MM.1S (cell line): Measurements from ENCODE around the gene TIMM17B.

Source experiments
- DNase-seq: peaks from one replicate; pipeline ENCODE4 v3.0.0-alpha.2; 2015
- H2AFZ ChIP-seq: fragments of 300-600 bp; sonication (generic); 2 replicates; pipeline ENCODE4 v1.6.0; 2016; ENCODE audit warnings: antibody characterized with exemption, low read length
- H3F3A ChIP-seq: fragments of 300-600 bp; sonication (generic); 2 replicates; pipeline ENCODE4 v1.6.1; 2016; ENCODE audit warnings: mild to moderate bottlenecking, antibody characterized with exemption, low read length, moderate library complexity, mixed read lengths; ENCODE audit not compliant: insufficient read depth
- H3K27ac ChIP-seq: fragments of 300-600 bp; sonication (generic); 2 replicates; pipeline ENCODE4 v1.5.1; 2016; ENCODE audit warnings: mild to moderate bottlenecking, low read length
- H3K27me3 ChIP-seq: fragments of 300-600 bp; sonication (generic); replicated peaks from 2 replicates; pipeline ENCODE4 v1.6.0; 2016; ENCODE audit warnings: low read length; ENCODE audit not compliant: insufficient read depth
- H3K36me3 ChIP-seq: fragments of 300-600 bp; sonication (generic); replicated peaks from 2 replicates; pipeline ENCODE4 v1.6.1; 2016; ENCODE audit warnings: mild to moderate bottlenecking, low read length, mixed read lengths; ENCODE audit not compliant: insufficient read depth
- H3K4me1 ChIP-seq: fragments of 300-600 bp; sonication (generic); 2 replicates; pipeline ENCODE4 v1.6.1; 2016; ENCODE audit warnings: low read length, mixed read lengths
- H3K4me2 ChIP-seq: fragments of 300-600 bp; sonication (generic); 2 replicates; pipeline ENCODE4 v1.6.0; 2016; ENCODE audit warnings: low read depth, low read length
- H3K4me3 ChIP-seq: fragments of 300-600 bp; sonication (generic); 2 replicates; pipeline ENCODE4 v1.5.1; 2016; ENCODE audit warnings: low read length, mixed read lengths
- H3K79me2 ChIP-seq: fragments of 300-600 bp; sonication (generic); 2 replicates; pipeline ENCODE4 v1.6.1; 2016; ENCODE audit warnings: mixed run types, low read length, mixed read lengths
- H3K9ac ChIP-seq: fragments of 300-600 bp; sonication (generic); 2 replicates; pipeline ENCODE4 v1.6.1; 2016; ENCODE audit warnings: low read length, mixed read lengths
- H3K9me2 ChIP-seq: fragments of 300-600 bp; sonication (generic); replicated peaks from 2 replicates; pipeline ENCODE4 v1.6.1; 2016; ENCODE audit warnings: mild to moderate bottlenecking, low read length, mixed read lengths; ENCODE audit not compliant: insufficient read depth
- H3K9me3 ChIP-seq: fragments of 300-600 bp; sonication (generic); replicated peaks from 2 replicates; pipeline ENCODE4 v1.6.1; 2016; ENCODE audit warnings: mild to moderate bottlenecking, low read length, mixed read lengths; ENCODE audit not compliant: insufficient read depth
- H4K20me1 ChIP-seq: fragments of 300-600 bp; sonication (generic); 2 replicates; pipeline ENCODE4 v1.6.1; 2016; ENCODE audit warnings: mild to moderate bottlenecking, low read length, moderate library complexity, mixed read lengths; ENCODE audit not compliant: insufficient read depth
- EZH2 ChIP-seq: fragments of 300-600 bp; sonication (generic); optimal IDR thresholded peaks from 2 replicates; pipeline ENCODE3; 2017; ENCODE audit warnings: low read depth, mild to moderate bottlenecking, antibody characterized with exemption, low read length, mixed read lengths
- EZH2phosphoT487 ChIP-seq: fragments of 300-600 bp; sonication (generic); IDR thresholded peaks from 2 replicates; pipeline ENCODE4 v1.6.1; 2018; ENCODE audit warnings: antibody characterized with exemption, low read length
- TF ChIP-seq, protein P1 (sequence below): fragments of 300-600 bp; sonication (generic); IDR thresholded peaks from 2 replicates; pipeline ENCODE4 v1.5.1; 2016; ENCODE audit warnings: antibody characterized with exemption, low read length, mixed read lengths

The TIMM17B gene

GRCh38 chrX:48909703-48910294, 12.2 kb upstream of the TIMM17B start:
- DNase-seq = no peak
- H3K9ac ChIP-seq = no peak overlapping the region
- H3K36me3 ChIP-seq = 0 out of 2 replicates have a peak, but pooled peaks cover 8% of the 10 kb centered on the region
- no peak for TF ChIP-seq EZH2phosphoT487
- TF ChIP-seq EZH2 = no peak
- TF ChIP-seq, protein P1, sequence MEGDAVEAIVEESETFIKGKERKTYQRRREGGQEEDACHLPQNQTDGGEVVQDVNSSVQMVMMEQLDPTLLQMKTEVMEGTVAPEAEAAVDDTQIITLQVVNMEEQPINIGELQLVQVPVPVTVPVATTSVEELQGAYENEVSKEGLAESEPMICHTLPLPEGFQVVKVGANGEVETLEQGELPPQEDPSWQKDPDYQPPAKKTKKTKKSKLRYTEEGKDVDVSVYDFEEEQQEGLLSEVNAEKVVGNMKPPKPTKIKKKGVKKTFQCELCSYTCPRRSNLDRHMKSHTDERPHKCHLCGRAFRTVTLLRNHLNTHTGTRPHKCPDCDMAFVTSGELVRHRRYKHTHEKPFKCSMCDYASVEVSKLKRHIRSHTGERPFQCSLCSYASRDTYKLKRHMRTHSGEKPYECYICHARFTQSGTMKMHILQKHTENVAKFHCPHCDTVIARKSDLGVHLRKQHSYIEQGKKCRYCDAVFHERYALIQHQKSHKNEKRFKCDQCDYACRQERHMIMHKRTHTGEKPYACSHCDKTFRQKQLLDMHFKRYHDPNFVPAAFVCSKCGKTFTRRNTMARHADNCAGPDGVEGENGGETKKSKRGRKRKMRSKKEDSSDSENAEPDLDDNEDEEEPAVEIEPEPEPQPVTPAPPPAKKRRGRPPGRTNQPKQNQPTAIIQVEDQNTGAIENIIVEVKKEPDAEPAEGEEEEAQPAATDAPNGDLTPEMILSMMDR = no peak
- peaks cover 14% of the 10 kb centered on the region for H3K79me2 ChIP-seq
- H3K4me1 ChIP-seq = 0 out of 2 replicates have a peak, but pooled peaks cover 3% of the 10 kb centered on the region
- no peak overlapping the region for H3K27ac ChIP-seq
- H3K9me2 ChIP-seq = no peaks in the 10 kb centered on the region
- H4K20me1 ChIP-seq = peaks cover 8% of the 10 kb centered on the region; the same call in 1 of the 2 replicates
- no peak overlapping the region for H2AFZ ChIP-seq
- peaks cover 38% of the 10 kb centered on the region for H3F3A ChIP-seq
- H3K9me3 ChIP-seq = no peaks in the 10 kb centered on the region
- H3K27me3 ChIP-seq = no peaks in the 10 kb centered on the region
- H3K4me2 ChIP-seq = no peak overlapping the region
- H3K4me3 ChIP-seq = no peak overlapping the region

DNA sequence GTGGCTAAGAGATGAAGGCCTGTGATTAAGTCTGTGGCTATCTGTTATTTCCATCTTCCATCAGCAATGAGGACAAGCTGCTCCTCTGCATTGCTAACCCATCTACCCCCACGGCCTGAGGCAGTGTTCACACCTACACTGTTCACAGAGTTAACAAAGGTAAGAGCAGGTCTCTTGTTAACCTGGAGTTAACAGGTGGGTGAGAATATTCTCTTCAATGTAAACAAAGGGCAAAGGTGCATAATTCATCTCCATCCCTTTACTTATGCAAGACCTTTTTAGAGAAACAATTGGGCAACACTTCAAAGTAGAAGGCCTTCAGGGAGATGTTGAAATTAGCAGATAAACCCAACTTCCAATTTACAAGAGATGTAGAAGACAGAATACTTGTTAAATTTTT, 11.0 kb upstream of the TIMM17B start:
- H2AFZ ChIP-seq = no peak overlapping the region
- peaks cover 2% of the 10 kb centered on the region for H3K79me2 ChIP-seq
- H3K27me3 ChIP-seq = no peaks in the 10 kb centered on the region
- no peak overlapping the region for H3K9ac ChIP-seq
- H3F3A ChIP-seq = peaks cover 26% of the 10 kb centered on the region
- DNase-seq = no peak
- H3K36me3 ChIP-seq = 0 out of 2 replicates have a peak, but pooled peaks cover 2% of the 10 kb centered on the region
- H3K4me3 ChIP-seq = no peak overlapping the region
- no peaks in the 10 kb centered on the region for H3K4me1 ChIP-seq
- H3K4me2 ChIP-seq = no peak overlapping the region
- no peak overlapping the region for H3K27ac ChIP-seq
- no peaks in the 10 kb centered on the region for H3K9me2 ChIP-seq
- TF ChIP-seq EZH2 (no peak), EZH2phosphoT487 (no peak)
- TF ChIP-seq, protein P1 = no peak
- no peaks in the 10 kb centered on the region for H4K20me1 ChIP-seq
- H3K9me3 ChIP-seq = no peaks in the 10 kb centered on the region

DNA sequence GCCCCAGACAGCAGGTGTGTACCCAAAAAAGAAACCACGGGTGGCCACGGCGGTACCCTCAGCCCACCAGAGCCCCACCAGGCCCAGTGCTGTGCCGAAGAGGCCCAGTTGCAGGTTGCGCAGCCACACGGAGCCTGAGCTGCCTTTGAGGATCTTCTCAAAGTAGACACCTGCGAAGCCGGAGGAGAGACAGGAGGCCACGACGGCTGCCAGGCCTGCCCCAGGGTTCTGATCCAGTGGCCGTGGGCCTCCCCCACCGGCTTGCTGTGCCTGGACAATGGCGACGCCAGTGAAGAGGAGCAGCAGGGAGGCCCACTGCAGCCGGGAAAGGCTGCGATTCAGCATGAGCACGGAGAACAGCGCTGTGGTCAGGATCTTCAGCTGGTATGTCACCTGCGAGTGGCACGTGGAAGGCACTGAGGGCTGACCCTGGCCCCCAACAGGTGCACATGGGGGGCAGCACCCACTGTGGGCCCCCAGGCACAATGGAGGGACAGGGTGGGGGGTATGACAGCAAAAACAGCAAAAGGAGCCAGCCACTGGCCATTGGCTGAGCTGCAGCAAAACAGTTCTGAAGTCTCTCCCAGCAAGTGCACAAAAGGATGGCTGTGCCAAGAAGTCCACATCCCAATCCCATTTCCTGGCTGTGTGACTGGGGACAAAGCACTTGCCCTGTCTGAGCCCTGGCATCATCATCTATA, 7.7 kb upstream of the TIMM17B start:
- H3K27ac ChIP-seq = no peak overlapping the region
- no peaks in the 10 kb centered on the region for H3K9me3 ChIP-seq
- H2AFZ ChIP-seq = no peak overlapping the region
- no peak overlapping the region for H3K9ac ChIP-seq
- no peak overlapping the region for H3K4me2 ChIP-seq
- no peak for DNase-seq
- TF ChIP-seq EZH2 (no peak), EZH2phosphoT487 (no peak)
- TF ChIP-seq, protein P1 = no peak
- no peaks in the 10 kb centered on the region for H3K9me2 ChIP-seq
- H3K36me3 ChIP-seq = no peaks in the 10 kb centered on the region
- H3K79me2 ChIP-seq = peaks cover 9% of the 10 kb centered on the region
- no peaks in the 10 kb centered on the region for H3K27me3 ChIP-seq
- H3F3A ChIP-seq = no peaks in the 10 kb centered on the region
- H3K4me3 ChIP-seq = no peak overlapping the region
- no peaks in the 10 kb centered on the region for H3K4me1 ChIP-seq
- no peaks in the 10 kb centered on the region for H4K20me1 ChIP-seq
